GM18505 (cell line): ENCODE measurements around the gene ZNF862.

ENCODE experiments used
- ATAC-seq: cut with Tn5 transposase; IDR thresholded peaks from one replicate; pipeline ENCODE4 v1.9.1; 2021; ENCODE audit not compliant: unreplicated experiment
- POLR2A ChIP-seq: IDR thresholded peaks from 4 replicates; pipeline ENCODE4 v1.6.1; 2011; ENCODE audit warnings: borderline replicate concordance; ENCODE audit not compliant: insufficient read depth, insufficient read length; ENCODE audit errors: extremely low read depth

Gene ZNF862

GRCh38 chr7:149815661-149816266 lies 22.4 kb upstream of the ZNF862 start:
- no peak for TF ChIP-seq POLR2A
- ATAC-seq = no peak

GRCh38 chr7:149816267-149816751 lies 21.9 kb upstream of the ZNF862 start:
- ATAC-seq = no peak
- TF ChIP-seq POLR2A = no peak

GRCh38 chr7:149816794-149817193 lies 21.4 kb upstream of the ZNF862 start:
- TF ChIP-seq POLR2A = no peak
- no peak for ATAC-seq

- no peak for ATAC-seq
- no peak for TF ChIP-seq POLR2A
Measured at GRCh38 chr7:149817301-149817771, 20.8 kb upstream of the ZNF862 start.

GRCh38 chr7:149817836-149818535 lies 20.2 kb upstream of the ZNF862 start:
- no peak for ATAC-seq
- TF ChIP-seq POLR2A = no peak

GRCh38 chr7:149818536-149818840 lies 19.7 kb upstream of the ZNF862 start:
- TF ChIP-seq POLR2A = no peak
- no peak for ATAC-seq

- no peak for ATAC-seq
- TF ChIP-seq POLR2A = no peak
Measured at GRCh38 chr7:149819141-149819960, 18.8 kb upstream of the ZNF862 start.

- ATAC-seq = no peak
- no peak for TF ChIP-seq POLR2A
Measured at GRCh38 chr7:149819961-149820340, 18.2 kb upstream of the ZNF862 start.

GRCh38 chr7:149820622-149821190 lies 17.5 kb upstream of the ZNF862 start:
- no peak for TF ChIP-seq POLR2A
- no peak for ATAC-seq

- TF ChIP-seq POLR2A = no peak
- no peak for ATAC-seq
Measured at GRCh38 chr7:149821191-149822148, 16.7 kb upstream of the ZNF862 start.

GRCh38 chr7:149822353-149822943 lies 15.7 kb upstream of the ZNF862 start:
- ATAC-seq = no peak
- TF ChIP-seq POLR2A = no peak

GRCh38 chr7:149823191-149823630 lies 15.0 kb upstream of the ZNF862 start:
- TF ChIP-seq POLR2A = no peak
- ATAC-seq = no peak
